DOHH2 (cell line): ENCODE measurements around the gene CPZ.

Experiments
- H3F3A ChIP-seq: fragments of 200-600 bp; sonication (generic), shearing (Covaris generic); 2 replicates; pipeline ENCODE4 v1.6.0; 2016; ENCODE audit warnings: antibody characterized with exemption, mild to moderate bottlenecking; ENCODE audit not compliant: control insufficient read depth, insufficient read depth
- H3K27ac ChIP-seq: fragments of 200-600 bp; sonication (generic); 2 replicates; pipeline ENCODE4 v1.5.1; 2014; ENCODE audit warnings: low read depth, mild to moderate bottlenecking, low read length, moderate library complexity
- H3K27me3 ChIP-seq: fragments of 200-600 bp; sonication (generic); 2 replicates; pipeline ENCODE4 v1.6.1; 2014; ENCODE audit warnings: mild to moderate bottlenecking, low read length, mixed read lengths; ENCODE audit not compliant: control insufficient read depth
- H3K36me3 ChIP-seq: fragments of 200-600 bp; sonication (generic); 2 replicates; pipeline ENCODE4 v1.6.1; 2014; ENCODE audit warnings: mild to moderate bottlenecking, low read length, moderate library complexity, mixed read lengths; ENCODE audit not compliant: control insufficient read depth
- H3K4me1 ChIP-seq: fragments of 200-600 bp; sonication (generic); 2 replicates; pipeline ENCODE4 v1.6.1; 2014; ENCODE audit warnings: mild to moderate bottlenecking, low read length, mixed read lengths; ENCODE audit not compliant: control insufficient read depth
- H3K4me2 ChIP-seq: fragments of 200-600 bp; sonication (generic); 2 replicates; pipeline ENCODE4 v1.6.0; 2014; ENCODE audit warnings: mild to moderate bottlenecking, low read length, moderate library complexity
- H3K4me3 ChIP-seq: fragments of 200-600 bp; sonication (generic); 2 replicates; pipeline ENCODE4 v1.5.1; 2014; ENCODE audit warnings: mild to moderate bottlenecking, low read length, mixed read lengths
- H3K79me2 ChIP-seq: fragments of 200-600 bp; sonication (generic); 2 replicates; pipeline ENCODE4 v1.6.1; 2014; ENCODE audit warnings: mild to moderate bottlenecking, low read length, mixed read lengths; ENCODE audit not compliant: control insufficient read depth
- H3K9me2 ChIP-seq: fragments of 200-600 bp; sonication (generic); replicated peaks from 2 replicates; pipeline ENCODE4 v1.6.1; 2014; ENCODE audit warnings: mild to moderate bottlenecking, low read length, mixed read lengths; ENCODE audit not compliant: control insufficient read depth
- H3K9me3 ChIP-seq: fragments of 200-600 bp; sonication (generic); 2 replicates; pipeline ENCODE4 v1.6.1; 2014; ENCODE audit warnings: antibody characterized with exemption, low read length, mixed read lengths; ENCODE audit not compliant: control insufficient read depth, insufficient read depth
- H4K20me1 ChIP-seq: fragments of 200-600 bp; sonication (generic); 2 replicates; pipeline ENCODE4 v1.6.0; 2014; ENCODE audit warnings: low read depth, mild to moderate bottlenecking, antibody characterized with exemption, low read length, moderate library complexity; ENCODE audit not compliant: control insufficient read depth, insufficient read depth
- EZH2phosphoT487 ChIP-seq: fragments of 200-600 bp; sonication (generic); IDR thresholded peaks from 2 replicates; pipeline ENCODE4 v1.6.1; 2017; ENCODE audit warnings: borderline replicate concordance, mild to moderate bottlenecking, antibody characterized with exemption, low read length, moderate library complexity, mixed read lengths
- TF ChIP-seq, protein P1 (sequence below): fragments of 200-600 bp; sonication (generic); IDR thresholded peaks from one replicate; pipeline ENCODE4 v1.5.1; 2014; ENCODE audit warnings: antibody characterized with exemption, mild to moderate bottlenecking, low read depth, low read length; ENCODE audit not compliant: poor library complexity, severe bottlenecking

CPZ gene

DNA sequence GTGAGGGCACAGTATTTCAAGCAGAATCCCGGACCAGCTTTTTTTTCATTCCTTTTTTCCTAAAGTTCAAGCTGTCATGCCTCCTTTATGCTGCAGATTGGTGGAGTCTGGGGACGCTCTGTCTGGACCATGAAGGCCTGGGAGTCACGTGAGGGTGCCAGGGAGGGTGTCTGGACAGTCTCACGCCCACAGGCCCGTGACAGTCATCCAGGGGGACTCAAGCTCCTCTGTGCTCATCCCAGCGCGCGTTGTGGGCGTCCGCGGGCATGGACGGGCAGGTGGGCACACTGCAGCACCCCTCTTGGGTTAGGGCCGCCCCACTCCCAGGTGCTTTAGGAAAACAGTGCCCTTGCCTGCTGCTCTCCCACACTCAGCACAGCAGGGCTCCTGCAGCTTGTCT lies 4.8 kb downstream of the CPZ start:
- Histone ChIP-seq H3K4me3 (no peak overlapping the region), H3F3A (no peaks in the 10 kb centered on the region), H3K27ac (no peak overlapping the region), H3K27me3 (peaks cover 2% of the 10 kb centered on the region; the same call in 1 of the 2 replicates), H3K79me2 (no peaks in the 10 kb centered on the region), H4K20me1 (no peaks in the 10 kb centered on the region), H3K4me2 (no peak overlapping the region), H3K9me2 (no peaks in the 10 kb centered on the region), H3K36me3 (no peaks in the 10 kb centered on the region), H3K4me1 (no peaks in the 10 kb centered on the region), H3K9me3 (no peaks in the 10 kb centered on the region)
- TF ChIP-seq, protein P1, sequence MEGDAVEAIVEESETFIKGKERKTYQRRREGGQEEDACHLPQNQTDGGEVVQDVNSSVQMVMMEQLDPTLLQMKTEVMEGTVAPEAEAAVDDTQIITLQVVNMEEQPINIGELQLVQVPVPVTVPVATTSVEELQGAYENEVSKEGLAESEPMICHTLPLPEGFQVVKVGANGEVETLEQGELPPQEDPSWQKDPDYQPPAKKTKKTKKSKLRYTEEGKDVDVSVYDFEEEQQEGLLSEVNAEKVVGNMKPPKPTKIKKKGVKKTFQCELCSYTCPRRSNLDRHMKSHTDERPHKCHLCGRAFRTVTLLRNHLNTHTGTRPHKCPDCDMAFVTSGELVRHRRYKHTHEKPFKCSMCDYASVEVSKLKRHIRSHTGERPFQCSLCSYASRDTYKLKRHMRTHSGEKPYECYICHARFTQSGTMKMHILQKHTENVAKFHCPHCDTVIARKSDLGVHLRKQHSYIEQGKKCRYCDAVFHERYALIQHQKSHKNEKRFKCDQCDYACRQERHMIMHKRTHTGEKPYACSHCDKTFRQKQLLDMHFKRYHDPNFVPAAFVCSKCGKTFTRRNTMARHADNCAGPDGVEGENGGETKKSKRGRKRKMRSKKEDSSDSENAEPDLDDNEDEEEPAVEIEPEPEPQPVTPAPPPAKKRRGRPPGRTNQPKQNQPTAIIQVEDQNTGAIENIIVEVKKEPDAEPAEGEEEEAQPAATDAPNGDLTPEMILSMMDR: no peak
- no peak for TF ChIP-seq EZH2phosphoT487

DNA sequence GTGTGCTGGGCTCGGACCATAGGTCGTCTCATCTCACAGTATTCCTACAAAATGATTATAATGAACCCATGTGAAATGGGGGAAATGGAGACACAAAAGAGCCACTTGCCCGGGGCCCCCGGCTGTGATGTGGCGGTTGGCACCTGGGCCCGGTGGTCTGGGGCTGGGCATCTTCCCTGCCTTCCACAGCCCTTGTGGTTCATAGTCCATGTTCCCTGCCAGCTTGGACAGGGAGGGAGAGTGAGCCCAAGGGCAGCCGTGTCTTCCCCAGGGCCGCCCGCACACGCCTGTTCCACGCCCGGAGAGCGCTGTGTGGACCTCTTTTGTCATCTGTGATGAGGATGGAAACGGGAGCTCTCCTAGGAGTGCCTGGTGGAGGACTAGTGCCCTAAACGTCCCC lies 5.2 kb downstream of the CPZ start:
- no peaks in the 10 kb centered on the region for H3K36me3 ChIP-seq
- H3K27me3 ChIP-seq: peaks cover 2% of the 10 kb centered on the region; the same call in 1 of the 2 replicates
- H3K4me2 ChIP-seq: no peak overlapping the region

DNA sequence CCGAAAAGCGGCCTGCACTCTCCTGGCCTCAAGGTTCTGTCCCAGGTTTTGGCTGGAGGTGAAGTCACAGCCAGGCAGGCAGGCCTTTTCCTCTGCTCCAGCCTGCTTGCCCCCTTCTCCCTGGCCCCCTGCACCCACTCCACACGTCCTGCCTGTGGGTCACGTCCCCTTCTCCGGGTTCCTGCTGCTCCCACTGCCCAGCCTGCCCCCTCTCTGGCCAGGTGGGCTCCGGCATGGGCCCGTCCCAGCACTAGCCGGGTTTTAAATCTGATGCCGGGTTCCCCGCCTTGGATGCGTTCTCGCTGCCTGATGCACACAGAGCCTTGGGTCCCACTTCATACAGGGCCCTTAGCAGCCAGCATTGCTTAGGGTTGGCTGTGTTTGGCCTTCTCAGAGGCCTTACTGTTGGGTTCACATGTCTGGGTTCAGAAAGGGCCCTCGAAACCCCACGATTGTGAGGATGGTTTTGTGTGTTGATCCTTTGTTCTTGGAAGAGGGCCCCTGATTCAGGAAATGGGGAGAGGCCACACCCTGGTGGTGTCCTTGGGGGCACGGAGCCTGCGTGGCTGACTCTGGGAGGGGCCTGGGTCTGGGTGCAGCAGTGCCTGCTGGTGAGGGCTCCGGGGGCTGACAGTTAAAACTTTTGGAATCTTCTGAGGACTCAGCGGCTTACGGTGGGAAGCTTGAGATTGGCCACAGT lies 6.0 kb downstream of the CPZ start:
- Histone ChIP-seq H3K4me2 (no peak overlapping the region), H3K9me2 (no peaks in the 10 kb centered on the region), H3F3A (no peaks in the 10 kb centered on the region), H3K4me3 (no peak overlapping the region), H3K27me3 (no peaks in the 10 kb centered on the region), H3K4me1 (no peaks in the 10 kb centered on the region), H3K27ac (no peak overlapping the region), H3K79me2 (no peaks in the 10 kb centered on the region), H3K36me3 (no peaks in the 10 kb centered on the region), H4K20me1 (no peaks in the 10 kb centered on the region), H3K9me3 (no peaks in the 10 kb centered on the region)
- TF ChIP-seq, protein P1: no peak
- TF ChIP-seq EZH2phosphoT487: no peak

More for the DNA sequence above, 5.2 kb downstream of the CPZ start:
- no peak overlapping the region for H3K4me3 ChIP-seq
- no peaks in the 10 kb centered on the region for H3K9me2 ChIP-seq
- H3K79me2 ChIP-seq: no peaks in the 10 kb centered on the region
- H4K20me1 ChIP-seq: no peaks in the 10 kb centered on the region
- TF ChIP-seq EZH2phosphoT487: no peak
- TF ChIP-seq, protein P1: no peak
- H3K9me3 ChIP-seq: no peaks in the 10 kb centered on the region
- H3K4me1 ChIP-seq: no peaks in the 10 kb centered on the region
- no peak overlapping the region for H3K27ac ChIP-seq
- no peaks in the 10 kb centered on the region for H3F3A ChIP-seq
